RWPE1 (cell line): ENCODE data around the gene PBX4.

ENCODE experiments used
- CTCF ChIA-PET: fragments of 350-600 bp; sonication (Branson Sonifier 250); formaldehyde crosslinking; extraction: SDS; loops from one replicate; lab custom pipeline; 2021; lab: Yijun Ruan, JAX
- POLR2A ChIA-PET: fragments of 400-600 bp; formaldehyde crosslinking; extraction: SDS; loops from one replicate; lab custom pipeline; 2020; ENCODE audit warnings: antibody characterized with exemption; ENCODE audit not compliant: low non-redundant PET; lab: Yijun Ruan, JAX
- DNase-seq: peaks from one replicate; pipeline ENCODE4 v3.0.0; 2012; ENCODE audit warnings: low spot score
- H3K27ac ChIP-seq: fragments of 450-650 bp; 2 replicates; pipeline ENCODE4 v1.5.1; 2017
- TF ChIP-seq, protein P1 (sequence below): fragments of 450-650 bp; conservative IDR thresholded peaks from 2 replicates; pipeline ENCODE4 v1.5.1; 2017; ENCODE audit warnings: low read depth, mild to moderate bottlenecking

PBX4 gene

DNA sequence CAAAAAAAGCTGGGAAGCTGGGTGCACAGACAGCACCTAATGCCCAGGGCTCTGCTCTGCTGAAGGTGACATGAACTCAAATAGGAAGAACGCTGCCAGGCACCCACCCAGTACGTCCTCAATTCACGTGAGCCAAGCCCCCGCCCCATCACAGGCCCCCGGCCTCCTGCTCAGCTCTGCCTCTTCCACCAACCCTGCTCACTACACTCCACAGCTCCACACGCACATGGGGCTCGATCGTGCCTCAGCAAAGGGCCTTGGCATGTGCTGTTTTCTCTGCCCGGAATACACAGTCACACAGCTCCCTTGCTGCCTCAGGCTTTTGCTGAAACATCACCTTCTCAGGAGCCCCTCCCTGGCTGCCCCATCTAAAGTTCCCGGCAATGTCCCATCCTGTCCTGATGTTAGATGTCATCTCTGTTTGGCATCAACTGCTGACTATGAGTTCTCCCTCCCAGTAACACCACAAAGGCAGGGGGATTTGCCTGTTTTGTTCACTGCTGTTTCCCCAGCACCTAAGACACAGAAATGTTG lies 42.7 kb upstream of the PBX4 start:
- peak overlapping the region; percentile 10 for H3K27ac ChIP-seq
- CTCF ChIA-PET: interaction anchor here (1.2 kb wide), 1 partner anchor 18 kb away, joined by 3 read pairs; the partner anchor contains the start of gene GMIP
- POLR2A ChIA-PET: no interaction called here
- no peak for DNase-seq
- TF ChIP-seq, protein P1, sequence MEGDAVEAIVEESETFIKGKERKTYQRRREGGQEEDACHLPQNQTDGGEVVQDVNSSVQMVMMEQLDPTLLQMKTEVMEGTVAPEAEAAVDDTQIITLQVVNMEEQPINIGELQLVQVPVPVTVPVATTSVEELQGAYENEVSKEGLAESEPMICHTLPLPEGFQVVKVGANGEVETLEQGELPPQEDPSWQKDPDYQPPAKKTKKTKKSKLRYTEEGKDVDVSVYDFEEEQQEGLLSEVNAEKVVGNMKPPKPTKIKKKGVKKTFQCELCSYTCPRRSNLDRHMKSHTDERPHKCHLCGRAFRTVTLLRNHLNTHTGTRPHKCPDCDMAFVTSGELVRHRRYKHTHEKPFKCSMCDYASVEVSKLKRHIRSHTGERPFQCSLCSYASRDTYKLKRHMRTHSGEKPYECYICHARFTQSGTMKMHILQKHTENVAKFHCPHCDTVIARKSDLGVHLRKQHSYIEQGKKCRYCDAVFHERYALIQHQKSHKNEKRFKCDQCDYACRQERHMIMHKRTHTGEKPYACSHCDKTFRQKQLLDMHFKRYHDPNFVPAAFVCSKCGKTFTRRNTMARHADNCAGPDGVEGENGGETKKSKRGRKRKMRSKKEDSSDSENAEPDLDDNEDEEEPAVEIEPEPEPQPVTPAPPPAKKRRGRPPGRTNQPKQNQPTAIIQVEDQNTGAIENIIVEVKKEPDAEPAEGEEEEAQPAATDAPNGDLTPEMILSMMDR: no peak

DNA sequence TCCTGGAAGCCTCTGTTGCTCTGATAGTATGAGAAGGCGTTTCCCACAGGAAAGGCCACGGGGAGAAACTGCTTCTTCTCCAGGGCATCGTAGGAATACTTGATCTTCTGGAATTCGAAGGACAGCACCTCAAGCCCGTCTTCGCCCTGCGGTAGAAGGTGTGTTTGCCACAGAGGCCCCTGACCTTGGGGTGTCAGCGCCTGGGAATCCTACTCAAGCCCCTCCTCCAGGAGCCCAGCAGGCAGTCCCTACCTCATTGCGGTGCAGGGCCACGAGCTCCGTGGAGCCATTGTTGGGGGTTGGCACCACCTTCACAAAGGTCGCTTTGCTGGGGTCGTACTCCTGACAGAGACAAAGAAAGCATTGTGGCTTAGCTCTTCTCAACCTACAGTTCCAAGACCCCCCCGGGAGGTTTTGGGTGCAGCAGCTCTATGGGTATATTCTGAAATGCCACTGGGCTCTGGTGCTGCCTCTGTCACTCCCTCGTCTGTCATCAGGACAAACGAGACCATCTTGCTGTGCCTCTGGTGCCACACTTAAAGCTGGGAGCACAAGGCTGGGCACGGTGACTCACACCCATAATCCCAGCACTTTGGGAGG lies 41.3 kb upstream of the PBX4 start:
- POLR2A ChIA-PET: no interaction called here
- TF ChIP-seq, protein P1: no peak
- no peak for DNase-seq
- no peak overlapping the region for H3K27ac ChIP-seq
- CTCF ChIA-PET: interaction anchor here (1.0 kb wide), 1 partner anchor 127 kb away, joined by 3 read pairs; no protein-coding TSS in a partner anchor

GRCh38 chr19:19657397-19657783 lies 38.9 kb upstream of the PBX4 start:
- POLR2A ChIA-PET: no interaction called here
- TF ChIP-seq, protein P1: no peak
- CTCF ChIA-PET: interaction anchor here (0.6 to 1.4 kb wide), 3 partner anchors 11 to 29 kb away, joined by 3 to 5 read pairs (median 4); partner anchors contain the start of gene GMIP
- DNase-seq: no peak
- no peak overlapping the region for H3K27ac ChIP-seq

- TF ChIP-seq, protein P1: no peak
- ChIA-PET POLR2A (no interaction called here), CTCF (interaction anchor here (0.6 to 1.4 kb wide), 2 partner anchors 10 to 13 kb away, joined by 4 to 5 read pairs; partner anchors contain the start of gene GMIP)
- DNase-seq: no peak
- H3K27ac ChIP-seq: no peak overlapping the region
These were observed 38.2 kb upstream of the PBX4 start for GRCh38 chr19:19656451-19657396.

DNA sequence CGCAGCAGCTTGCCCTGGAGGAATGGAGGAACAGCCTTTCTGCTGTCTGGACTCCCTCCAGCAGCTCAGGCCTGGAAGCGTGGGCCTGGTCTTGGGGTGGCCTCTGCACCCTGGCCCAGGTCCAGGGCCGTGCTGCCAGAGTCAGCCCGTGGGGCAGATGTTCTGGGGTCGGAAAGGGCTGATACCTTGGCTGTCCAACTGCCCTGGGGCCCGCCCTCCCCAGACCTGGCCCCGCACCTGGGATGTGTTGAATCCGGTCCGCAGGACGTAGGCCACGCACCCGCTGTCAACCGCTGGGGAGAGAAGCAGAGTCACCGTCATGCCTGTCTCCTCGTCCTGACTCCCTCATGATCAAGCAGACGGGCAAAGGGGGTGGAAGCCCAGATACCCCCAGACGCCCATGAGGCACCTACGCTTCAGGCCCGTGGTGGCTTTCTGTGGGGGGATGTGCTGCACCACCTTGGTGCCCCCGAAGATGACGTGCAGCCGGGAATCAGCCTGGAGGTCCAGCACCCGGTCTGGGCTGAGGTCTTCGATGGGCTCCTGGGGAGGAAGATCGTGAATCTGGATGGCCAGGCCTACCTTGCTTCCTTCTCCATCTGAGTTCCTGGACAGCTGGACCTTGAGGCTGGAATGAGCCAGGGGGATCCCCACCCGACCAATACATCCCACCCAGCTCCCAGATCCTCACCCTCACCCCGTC lies 37.3 kb upstream of the PBX4 start:
- H3K27ac ChIP-seq: no peak overlapping the region
- POLR2A ChIA-PET: no interaction called here
- CTCF ChIA-PET: interaction anchor here (0.9 kb wide), 1 partner anchor 12 kb away, joined by 3 read pairs; no protein-coding TSS in a partner anchor
- DNase-seq: no peak
- TF ChIP-seq, protein P1: no peak
